NB4 (cell line): Measurements from ENCODE around the gene INPP5A.

Source experiments
- POLR2A ChIP-seq: IDR thresholded peaks from 2 replicates; pipeline ENCODE4 v1.6.1; 2011; ENCODE audit warnings: mild to moderate bottlenecking; ENCODE audit not compliant: insufficient read length; ENCODE audit errors: extremely low read depth
- TF ChIP-seq, protein P1 (sequence below): IDR thresholded peaks from one replicate; pipeline ENCODE4 v1.5.1; 2012; ENCODE audit warnings: low read depth, low read length

DNA sequence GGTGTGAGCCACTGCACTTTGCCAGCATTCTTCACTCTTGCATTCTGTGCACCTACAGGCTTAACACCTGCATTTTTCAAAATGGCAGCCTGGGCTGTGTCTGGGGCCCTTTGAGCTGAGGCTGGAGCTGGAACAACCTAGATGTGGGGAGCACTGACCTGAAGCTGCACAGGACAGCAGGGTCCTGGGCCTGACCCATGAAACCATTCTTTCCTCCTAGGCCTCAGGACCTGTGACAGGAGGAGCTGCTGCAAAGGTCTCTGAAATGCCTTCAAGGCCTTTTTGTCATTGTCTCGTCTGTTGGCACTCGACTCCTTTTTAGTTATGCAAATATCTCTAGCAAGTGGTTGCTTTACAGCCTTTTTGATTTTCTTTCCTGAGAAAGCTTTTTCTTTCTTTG, 82.3 kb downstream of the INPP5A start:
- TF ChIP-seq, protein P1, sequence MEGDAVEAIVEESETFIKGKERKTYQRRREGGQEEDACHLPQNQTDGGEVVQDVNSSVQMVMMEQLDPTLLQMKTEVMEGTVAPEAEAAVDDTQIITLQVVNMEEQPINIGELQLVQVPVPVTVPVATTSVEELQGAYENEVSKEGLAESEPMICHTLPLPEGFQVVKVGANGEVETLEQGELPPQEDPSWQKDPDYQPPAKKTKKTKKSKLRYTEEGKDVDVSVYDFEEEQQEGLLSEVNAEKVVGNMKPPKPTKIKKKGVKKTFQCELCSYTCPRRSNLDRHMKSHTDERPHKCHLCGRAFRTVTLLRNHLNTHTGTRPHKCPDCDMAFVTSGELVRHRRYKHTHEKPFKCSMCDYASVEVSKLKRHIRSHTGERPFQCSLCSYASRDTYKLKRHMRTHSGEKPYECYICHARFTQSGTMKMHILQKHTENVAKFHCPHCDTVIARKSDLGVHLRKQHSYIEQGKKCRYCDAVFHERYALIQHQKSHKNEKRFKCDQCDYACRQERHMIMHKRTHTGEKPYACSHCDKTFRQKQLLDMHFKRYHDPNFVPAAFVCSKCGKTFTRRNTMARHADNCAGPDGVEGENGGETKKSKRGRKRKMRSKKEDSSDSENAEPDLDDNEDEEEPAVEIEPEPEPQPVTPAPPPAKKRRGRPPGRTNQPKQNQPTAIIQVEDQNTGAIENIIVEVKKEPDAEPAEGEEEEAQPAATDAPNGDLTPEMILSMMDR = no peak
- TF ChIP-seq POLR2A = no peak
